UCSD-AML1 (cell line): ENCODE results near the gene ATP7B.
"Not testable (repeated sequence)": the region's sequence is repeated elsewhere in the genome, so short reads cannot be mapped to it uniquely, and the experiment has no call there.

Experiments used
- DNase-seq: peaks from one replicate; lab custom pipeline; 2025; ENCODE audit not compliant: unreplicated experiment; lab: John Stamatoyannopoulos, UW

ATP7B gene

GRCh38 chr13:52010890-52011631 is at the start of gene ATP7B:
TSS of gene ATP7B (minus strand) at chr13:52011450. CDS start at chr13:52011337, 113 bp downstream.
- DNase-seq, result peak; percentile 46

- no peak for DNase-seq
Measured at GRCh38 chr13:52053460-52053859, 42.2 kb upstream of the ATP7B start.

DNA sequence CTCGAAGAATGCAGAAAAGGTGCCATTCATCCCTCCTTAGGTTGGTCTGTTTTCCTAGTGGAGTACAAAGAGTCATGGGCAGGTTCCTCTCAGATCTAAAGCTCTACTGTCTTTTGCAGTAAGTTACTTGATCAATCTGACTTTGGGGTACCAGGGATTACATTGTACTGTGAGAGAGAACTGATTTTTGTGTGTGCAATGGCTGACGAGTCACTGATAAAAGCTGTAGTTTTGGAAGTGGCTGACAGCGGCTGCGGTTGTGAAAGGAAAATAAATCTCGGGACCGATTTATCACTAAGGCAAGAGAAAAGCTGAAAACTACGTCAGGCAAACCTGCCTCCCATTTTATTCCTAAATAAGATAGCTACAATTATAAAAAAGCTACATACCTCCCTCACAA is 40.1 kb upstream of the ATP7B start:
- no peak for DNase-seq

GRCh38 chr13:52048516-52048915 is 37.3 kb upstream of the ATP7B start:
- no peak for DNase-seq

GRCh38 chr13:52047463-52047862 is 36.2 kb upstream of the ATP7B start:
- no peak for DNase-seq

DNA sequence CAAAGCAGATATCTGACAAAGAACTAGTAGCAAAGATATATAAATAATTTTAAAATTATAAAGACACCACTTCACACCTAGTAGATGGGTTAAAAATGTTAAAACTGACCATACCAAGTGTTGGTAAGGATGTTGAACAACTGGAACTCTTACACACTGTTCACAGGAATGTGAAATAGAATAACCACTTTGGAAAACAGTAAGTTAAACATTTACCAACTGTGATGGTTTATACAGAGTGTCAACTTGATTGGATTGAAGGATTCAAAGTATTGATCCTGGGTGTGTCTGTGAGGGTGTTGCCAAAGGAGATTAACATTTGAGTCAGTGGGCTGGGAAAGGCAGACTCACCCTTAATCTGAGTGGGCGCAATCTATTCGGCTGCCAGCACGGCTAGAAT is 32.4 kb upstream of the ATP7B start:
- DNase-seq, result no peak

DNA sequence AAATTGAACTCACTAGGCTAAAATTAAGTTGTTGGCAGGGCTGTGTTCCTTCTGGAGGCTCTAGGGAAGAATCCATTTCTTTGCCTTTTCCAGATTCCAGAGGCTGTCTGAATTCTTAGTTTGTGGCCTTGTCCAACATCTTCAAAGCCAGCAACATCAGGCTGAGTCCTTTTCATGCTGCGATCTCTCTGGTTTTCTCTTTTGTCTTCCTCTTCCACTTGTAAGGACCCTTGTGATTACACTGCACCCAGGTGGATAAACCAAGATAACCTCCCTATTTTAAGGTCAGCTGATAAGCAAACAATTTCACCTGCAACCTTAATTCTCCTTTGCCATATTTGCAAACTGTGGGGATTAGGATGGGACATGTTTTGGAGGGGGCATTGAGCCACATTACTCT is 24.8 kb upstream of the ATP7B start:
- no peak for DNase-seq

DNA sequence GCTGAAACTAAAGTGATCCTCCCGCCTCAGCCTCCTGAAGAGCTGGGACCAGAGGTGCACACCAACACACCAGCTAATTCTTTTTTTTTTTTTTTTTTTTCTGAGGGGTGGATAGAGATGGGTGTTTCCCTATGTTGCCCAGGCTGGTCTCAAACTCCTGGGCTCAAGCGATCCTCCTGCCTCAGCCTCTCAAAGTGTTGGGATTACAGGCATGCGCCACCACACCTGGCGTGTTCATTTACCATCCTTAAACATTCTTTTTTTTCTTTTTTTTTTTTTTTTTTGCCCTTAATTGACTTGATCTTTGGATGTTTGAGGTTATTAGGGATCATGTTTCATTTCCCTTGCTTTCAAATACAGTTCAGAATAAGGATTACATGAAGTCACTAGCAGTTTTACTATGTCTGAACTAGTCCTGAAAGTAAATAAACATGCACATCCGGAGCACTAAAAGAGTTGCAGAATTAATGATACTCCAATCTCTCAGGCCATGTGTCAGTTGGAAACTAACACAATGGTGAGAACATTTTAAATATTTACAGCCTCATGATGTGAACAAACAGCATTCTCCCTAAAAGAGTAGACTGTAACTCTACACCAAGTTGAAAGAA is 23.5 kb upstream of the ATP7B start:
- no peak for DNase-seq

DNA sequence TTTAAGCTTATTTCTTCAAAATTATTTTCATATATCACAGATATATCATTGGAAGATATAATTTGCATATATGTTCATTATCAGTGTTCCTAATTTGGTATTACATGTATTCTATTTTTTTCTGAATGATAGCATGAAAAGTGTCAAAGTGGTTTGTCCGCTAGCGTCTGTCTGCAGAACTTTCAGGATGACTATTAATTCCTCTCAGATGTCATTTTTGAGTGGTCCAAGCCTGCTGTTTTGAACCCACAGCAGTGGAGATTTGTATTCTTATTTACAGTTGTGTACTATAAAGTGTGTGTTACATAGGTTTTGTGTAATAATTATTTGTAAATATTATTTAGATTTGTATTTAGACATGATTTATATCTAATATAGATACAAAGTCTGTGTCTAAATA is 21.8 kb upstream of the ATP7B start:
- no peak for DNase-seq

DNA sequence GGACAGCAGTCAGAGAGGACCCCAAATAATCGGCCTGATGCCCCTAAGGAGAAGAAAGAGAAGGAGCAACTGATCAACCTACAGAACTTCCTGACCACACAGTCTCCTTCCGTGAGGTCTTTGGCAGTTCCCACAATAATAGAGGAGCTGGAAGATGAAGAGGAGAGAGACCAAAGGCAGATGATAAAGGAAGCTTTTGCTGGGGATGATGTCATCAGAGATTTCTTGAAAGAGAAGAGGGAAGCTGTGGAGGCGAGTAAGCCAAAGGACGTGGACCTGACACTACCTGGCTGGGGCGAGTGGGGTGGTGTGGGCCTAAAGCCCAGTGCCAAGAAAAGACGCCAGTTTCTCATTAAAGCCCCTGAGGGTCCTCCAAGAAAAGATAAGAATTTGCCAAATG is 19.2 kb upstream of the ATP7B start:
- DNase-seq, result not testable (repeated sequence)

GRCh38 chr13:52029569-52029968 is 18.3 kb upstream of the ATP7B start:
- no peak for DNase-seq

GRCh38 chr13:52027832-52028231 is 16.6 kb upstream of the ATP7B start:
- no peak for DNase-seq

DNA sequence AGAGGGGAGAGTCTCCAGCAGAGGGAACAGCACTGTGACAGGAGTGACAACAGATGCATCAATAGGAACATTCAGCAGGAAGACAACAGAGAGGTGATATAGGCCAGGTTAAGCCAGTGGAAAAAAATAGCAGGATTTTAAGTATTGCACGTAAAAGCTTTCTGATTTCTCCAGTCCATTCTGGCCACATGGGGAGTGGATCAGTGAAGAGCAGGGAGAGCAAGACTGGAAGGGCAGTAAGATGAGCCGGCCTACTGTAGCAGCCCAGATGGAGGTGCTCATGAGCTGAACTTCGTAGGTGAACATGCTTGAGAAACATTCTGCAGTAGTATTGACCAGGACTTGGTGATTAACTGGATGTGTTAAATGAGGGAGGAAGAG is 15.0 kb upstream of the ATP7B start:
- no peak for DNase-seq

DNA sequence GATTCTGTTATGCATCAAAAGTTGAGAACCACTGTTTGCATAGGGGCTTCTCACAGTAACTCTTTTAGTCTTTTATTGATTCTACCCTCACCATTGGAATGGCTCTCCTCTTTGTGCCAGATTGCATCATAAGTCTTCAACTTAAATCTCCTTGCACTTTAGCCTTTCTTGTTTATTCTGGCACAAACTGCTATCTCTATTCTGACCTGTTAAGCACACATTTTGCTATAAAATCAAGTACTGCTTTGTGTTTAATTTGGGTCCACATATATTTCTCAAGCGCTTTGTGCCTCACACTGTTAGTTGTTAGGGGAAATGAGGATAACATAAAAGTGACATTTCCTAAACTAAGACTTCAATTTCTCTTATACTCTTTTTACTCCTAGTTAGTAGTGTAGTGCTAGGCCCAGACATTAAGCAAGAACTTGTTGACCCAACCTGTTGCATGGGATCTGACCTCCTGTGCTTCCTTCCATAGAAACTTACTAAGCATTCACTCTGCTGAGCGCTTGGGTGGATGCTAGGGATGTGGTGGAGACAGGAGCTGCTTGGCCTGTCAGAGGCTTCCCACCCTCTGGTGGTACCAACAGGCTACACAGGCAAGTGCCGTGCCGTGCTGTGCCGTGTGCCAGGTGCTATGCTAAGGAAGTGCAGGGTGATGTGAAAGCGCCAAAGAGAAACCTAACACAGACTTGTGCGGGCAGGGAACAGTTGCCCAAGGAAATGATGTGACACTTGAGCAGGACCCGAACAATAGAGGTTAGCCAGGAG is 14.4 kb upstream of the ATP7B start:
- DNase-seq, result no peak

GRCh38 chr13:52024481-52024880 is 13.2 kb upstream of the ATP7B start, which contains the start of gene UTP14C:
TSS of gene UTP14C (plus strand) at chr13:52024691. CDS start at chr13:52028805, 4,114 bp downstream.
- DNase-seq, result no peak

DNA sequence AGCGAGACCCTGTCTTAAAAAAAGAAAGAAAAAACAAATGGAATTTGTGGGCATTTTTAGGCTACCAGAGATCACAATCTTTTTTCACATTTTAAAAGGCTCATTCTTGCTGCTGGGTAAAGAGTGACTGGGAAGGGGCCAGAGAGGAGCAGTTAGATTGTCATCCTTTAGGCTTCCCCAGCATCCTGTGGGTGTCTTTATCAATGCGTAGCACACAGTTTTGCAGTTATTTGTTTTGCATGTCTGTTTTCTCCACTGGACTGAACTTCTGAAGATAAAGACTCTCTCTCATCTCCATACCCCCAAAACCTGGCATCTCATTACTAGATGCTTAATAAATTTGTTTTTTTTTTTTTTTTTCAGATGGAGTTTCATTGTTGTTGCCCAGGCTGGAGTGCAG is 11.1 kb upstream of the ATP7B start:
- DNase-seq, result no peak

DNA sequence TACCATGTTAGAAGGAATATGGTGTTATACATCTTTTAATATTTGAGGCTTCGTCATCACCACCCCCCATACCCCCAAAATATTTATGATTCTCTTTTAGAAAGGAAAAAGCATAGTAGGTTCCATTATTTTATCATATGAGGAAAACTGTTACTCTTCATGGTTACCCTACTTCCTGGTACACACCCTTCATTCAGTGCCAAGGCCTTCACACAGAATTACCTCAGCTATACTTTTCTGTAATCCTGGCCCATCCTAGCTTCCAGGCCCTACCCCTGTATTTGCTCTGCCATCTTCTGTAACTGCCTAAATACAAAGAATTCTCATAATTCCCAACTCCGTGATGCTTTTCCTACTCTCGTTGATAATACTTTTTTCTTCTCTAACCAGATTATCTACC is 8.9 kb upstream of the ATP7B start:
- no peak for DNase-seq

GRCh38 chr13:52016296-52016695 is 5.0 kb upstream of the ATP7B start:
- DNase-seq, result no peak

DNA sequence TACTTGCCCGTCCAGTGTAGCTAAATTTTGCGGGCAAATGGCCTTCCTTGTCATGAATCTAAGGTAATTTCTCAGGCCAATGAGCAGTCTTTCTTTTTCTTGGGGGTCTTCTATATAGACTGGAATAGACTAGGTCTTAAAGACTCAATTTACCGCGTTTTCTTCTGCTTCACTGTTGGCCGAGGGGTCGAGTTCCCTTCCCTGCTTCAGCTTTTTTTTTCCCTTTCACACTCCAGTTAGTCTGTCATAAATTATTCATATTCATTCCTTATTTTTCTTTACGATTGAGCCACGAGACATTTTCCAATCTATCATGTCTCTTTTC is 1.2 kb upstream of the ATP7B start:
- DNase-seq, result no peak

- DNase-seq, result peak; percentile 99
Measured at GRCh38 chr13:52011632-52012511, 622 bp upstream of the ATP7B start, which contains the start of gene ALG11. TSS of gene ALG11 (plus strand) at chr13:52012398. CDS start at chr13:52012419, 21 bp downstream.

DNA sequence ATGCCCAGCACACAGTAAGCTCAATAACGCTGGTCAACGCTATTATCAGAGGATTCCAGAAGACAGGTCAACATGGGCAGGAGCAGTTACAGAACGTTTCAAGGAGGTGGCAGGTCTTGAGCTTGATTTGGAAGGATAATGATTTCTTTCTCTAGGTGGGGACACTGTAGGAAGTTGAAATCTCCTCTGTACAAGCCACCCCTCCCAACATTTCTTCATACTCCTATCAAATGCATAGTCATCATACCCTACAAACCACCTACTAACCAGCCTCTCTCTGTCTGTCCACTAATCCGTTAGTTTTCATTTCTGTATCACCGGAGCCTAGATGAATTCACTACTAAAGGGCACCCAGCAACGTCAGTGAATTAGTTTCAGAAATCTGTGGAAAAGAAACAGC is 1.3 kb downstream of the ATP7B start:
- DNase-seq, result no peak
